ENCODE data around the gene S100A4.

- no peak for TF ChIP-seq POLR2AphosphoS5 (IDR thresholded peaks at IDR 0.05)
- peak; percentile 75 to 92 (median 84) for TF ChIP-seq CTCF (IDR thresholded peaks at IDR 0.05)
These were observed 50.5 kb downstream of the S100A4 start for GRCh38 chr1:153494976-153495535.
